ENCODE results near the gene SEMA4D.

SEMA4D gene

GRCh38 chr9:89380437-89381307, 117.2 kb downstream of the SEMA4D start:
- no peak for TF ChIP-seq CTCF (IDR thresholded peaks at IDR 0.05)

GRCh38 chr9:89379508-89380115, 118.3 kb downstream of the SEMA4D start:
- TF ChIP-seq CTCF (IDR thresholded peaks at IDR 0.05) = no peak

GRCh38 chr9:89379031-89379430, 118.9 kb downstream of the SEMA4D start:
- TF ChIP-seq CTCF (IDR thresholded peaks at IDR 0.05) = no peak

- TF ChIP-seq CTCF (IDR thresholded peaks at IDR 0.05) = no peak
Measured at GRCh38 chr9:89378541-89378940, 119.4 kb downstream of the SEMA4D start.

- TF ChIP-seq CTCF (IDR thresholded peaks at IDR 0.05) = no peak
Measured at GRCh38 chr9:89377411-89377810, 120.5 kb downstream of the SEMA4D start.

- no peak for TF ChIP-seq CTCF (IDR thresholded peaks at IDR 0.05)
Measured at GRCh38 chr9:89376741-89377351, 121.1 kb downstream of the SEMA4D start.

- no peak for TF ChIP-seq CTCF (IDR thresholded peaks at IDR 0.05)
Measured at GRCh38 chr9:89376286-89376685, 121.6 kb downstream of the SEMA4D start.
